K562 (cell line): Measurements from ENCODE around the gene LIF. TPM values are rescaled to one million over a fixed set of nuclear protein-coding genes. Genes with fewer than 3 reads are reported as not detected.

Experiments
- NR2C2 ChIP-seq, 2 experiments: fragments of 200-800 bp in 1 of 2; sonication (Bioruptor generic) in 1 of 2; sonication (generic) in 1 of 2; formaldehyde crosslinking in 1 of 2; IDR thresholded peaks; 2 replicates each; pipeline versions ENCODE4 v1.6.1 to v1.8.0; 2016 to 2022; ENCODE audit warnings: mild to moderate bottlenecking in 1 of 2, missing compliant biosample characterization in 1 of 2, missing genetic modification characterization in 1 of 2, missing genetic modification reagents in 1 of 2
- RCOR1 ChIP-seq, 2 experiments: IDR thresholded peaks; 2 replicates each; pipeline ENCODE4 v1.6.1; 2012; ENCODE audit warnings: low read depth in 2 of 2, low read length in 2 of 2, borderline replicate concordance in 1 of 2, improper control_type of control experiment in 1 of 2
- REST ChIP-seq, 2 experiments: fragments of 450-650 bp; formaldehyde crosslinking in 1 of 2; IDR thresholded peaks; 2 replicates each; pipeline versions ENCODE4 v1.4.0 to v1.6.1; 2014 to 2020; ENCODE audit warnings: mild to moderate bottlenecking in 2 of 2, borderline replicate concordance in 1 of 2, low read depth in 1 of 2
- polyA plus RNA-seq, 8 experiments: library from polyadenylated mRNA; depleted of rRNA in 4 of 8; stranded (reverse) in 5 of 8; unstranded in 3 of 8; fragments of >200 nt; fragmentation: Nextera tagmentation in 2 of 8; fragmentation: Illumina TruSeq in 1 of 8; extraction: Ambion mirVana in 2 of 8; extraction: Trizol in 1 of 8; gene quantifications; 2 replicates each; pipeline versions ENCODE4 v1.2.1 to v1.2.3, GENCODE V29; 2011 to 2014; ENCODE audit warnings: inconsistent platforms in 1 of 8, missing spikeins in 1 of 8
- total RNA-seq, 7 experiments: library from RNA; depleted of rRNA in 6 of 7; stranded (reverse); fragments of >200 nt in 6 of 7; fragmentation: Illumina TruSeq in 2 of 7; extraction: Trizol in 2 of 7; gene quantifications; 2 replicates each; pipeline versions ENCODE4 v1.2.1 to v1.2.3, GENCODE V29; 2011 to 2021; ENCODE audit warnings: low replicate concordance in 1 of 7
- TF ChIP-seq, protein P1 (sequence below), 2 experiments: IDR thresholded peaks; 2 replicates each; pipeline ENCODE4 v1.6.1; 2011; ENCODE audit warnings: borderline replicate concordance in 1 of 2, control low read depth in 1 of 2, low read depth in 1 of 2, low read length in 1 of 2, mild to moderate bottlenecking in 1 of 2, mixed read lengths in 1 of 2, moderate library complexity in 1 of 2; ENCODE audit not compliant: insufficient read depth in 1 of 2, insufficient read length in 1 of 2, poor library complexity in 1 of 2, severe bottlenecking in 1 of 2; ENCODE audit errors: extremely low read depth in 1 of 2
- TF ChIP-seq, protein P2 (sequence below): fragments of 250-450 bp; sonication (Bioruptor Pico); IDR thresholded peaks from 2 replicates; pipeline ENCODE4 v1.5.0; 2021; ENCODE audit warnings: mild to moderate bottlenecking, borderline replicate concordance

LIF gene
- total and polyA plus RNA-seq, 9 of the 15 experiments (the other 6 are each of a cell fraction or from before 2014, with no cell fraction given), result 0.05 to 0.39 (median 0.18) TPM; not detected in 3

DNA sequence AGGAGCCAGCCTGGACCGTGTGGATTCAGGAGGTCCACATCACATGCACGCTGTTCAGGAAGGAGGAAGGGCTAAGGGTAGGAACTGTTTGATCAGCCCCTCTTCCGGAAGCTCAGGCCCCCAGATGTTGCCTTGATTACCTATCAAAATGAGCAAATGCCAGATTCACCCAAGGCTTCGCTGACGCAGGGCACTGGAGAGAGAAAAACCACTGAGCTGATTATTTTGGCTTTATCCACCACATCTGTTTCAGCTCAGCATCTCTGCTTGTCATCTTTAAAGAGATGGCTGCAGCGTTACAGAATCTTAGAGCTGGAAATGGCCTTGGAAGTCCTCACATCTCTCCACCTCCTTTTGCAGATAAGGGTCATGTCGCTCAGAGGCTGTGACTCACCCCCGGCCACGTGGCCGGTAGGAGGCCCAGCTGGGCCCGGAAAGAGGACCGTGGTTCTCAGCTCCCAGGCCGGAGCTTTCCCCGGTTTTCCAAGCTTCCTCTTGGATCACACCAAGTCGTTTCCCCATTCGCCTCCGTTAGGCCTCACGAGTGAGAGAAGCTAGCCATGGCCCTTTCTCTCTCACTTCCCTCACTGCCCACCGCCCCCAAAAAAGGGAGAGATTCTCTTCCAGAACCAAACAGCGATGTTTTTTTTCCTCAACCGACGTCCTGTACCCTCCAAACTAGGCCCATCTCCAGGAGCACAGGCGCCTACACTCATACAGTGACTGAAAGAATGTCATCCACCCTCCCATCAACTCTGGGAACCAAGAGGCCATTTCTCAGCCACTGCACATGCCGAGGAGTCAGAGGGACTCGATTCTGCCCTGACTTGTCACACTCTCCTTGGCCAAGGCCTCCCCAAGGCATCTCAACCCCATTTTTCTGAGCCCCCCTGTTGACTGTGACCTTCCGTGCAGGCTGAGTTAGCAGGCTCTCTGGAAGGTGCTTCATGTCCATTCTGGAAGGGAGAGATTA lies 37.6 kb downstream of the LIF start (continued):
- TF ChIP-seq RCOR1 (IDR thresholded peaks at IDR 0.05; ENCODE audit: borderline replicate concordance in 1 of 2, low read depth in 2 of 2, low read length in 2 of 2) (peak in 1 of 2 experiments; percentile 84; a peak in 2 of 4 replicates), REST (IDR thresholded peaks at IDR 0.05; ENCODE audit: borderline replicate concordance) (peak; percentile 39; the same call in 1 of the 2 replicates), REST (CRISPR knock-in tag; IDR thresholded peaks at IDR 0.05; ENCODE audit: low read depth) (no peak), NR2C2 (CRISPR knock-in tag; IDR thresholded peaks at IDR 0.05) (no peak), NR2C2 (tag; IDR thresholded peaks at IDR 0.05) (peak; percentile 76)
- TF ChIP-seq, protein P1, sequence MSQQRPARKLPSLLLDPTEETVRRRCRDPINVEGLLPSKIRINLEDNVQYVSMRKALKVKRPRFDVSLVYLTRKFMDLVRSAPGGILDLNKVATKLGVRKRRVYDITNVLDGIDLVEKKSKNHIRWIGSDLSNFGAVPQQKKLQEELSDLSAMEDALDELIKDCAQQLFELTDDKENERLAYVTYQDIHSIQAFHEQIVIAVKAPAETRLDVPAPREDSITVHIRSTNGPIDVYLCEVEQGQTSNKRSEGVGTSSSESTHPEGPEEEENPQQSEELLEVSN (IDR thresholded peaks at IDR 0.05; ENCODE audit: borderline replicate concordance in 1 of 2, extremely low read depth in 1 of 2, insufficient read depth in 1 of 2, insufficient read length in 1 of 2, low read depth in 1 of 2, low read length in 1 of 2, poor library complexity in 1 of 2, severe bottlenecking in 1 of 2), result peak; percentile 82 to 90
- TF ChIP-seq, protein P2, sequence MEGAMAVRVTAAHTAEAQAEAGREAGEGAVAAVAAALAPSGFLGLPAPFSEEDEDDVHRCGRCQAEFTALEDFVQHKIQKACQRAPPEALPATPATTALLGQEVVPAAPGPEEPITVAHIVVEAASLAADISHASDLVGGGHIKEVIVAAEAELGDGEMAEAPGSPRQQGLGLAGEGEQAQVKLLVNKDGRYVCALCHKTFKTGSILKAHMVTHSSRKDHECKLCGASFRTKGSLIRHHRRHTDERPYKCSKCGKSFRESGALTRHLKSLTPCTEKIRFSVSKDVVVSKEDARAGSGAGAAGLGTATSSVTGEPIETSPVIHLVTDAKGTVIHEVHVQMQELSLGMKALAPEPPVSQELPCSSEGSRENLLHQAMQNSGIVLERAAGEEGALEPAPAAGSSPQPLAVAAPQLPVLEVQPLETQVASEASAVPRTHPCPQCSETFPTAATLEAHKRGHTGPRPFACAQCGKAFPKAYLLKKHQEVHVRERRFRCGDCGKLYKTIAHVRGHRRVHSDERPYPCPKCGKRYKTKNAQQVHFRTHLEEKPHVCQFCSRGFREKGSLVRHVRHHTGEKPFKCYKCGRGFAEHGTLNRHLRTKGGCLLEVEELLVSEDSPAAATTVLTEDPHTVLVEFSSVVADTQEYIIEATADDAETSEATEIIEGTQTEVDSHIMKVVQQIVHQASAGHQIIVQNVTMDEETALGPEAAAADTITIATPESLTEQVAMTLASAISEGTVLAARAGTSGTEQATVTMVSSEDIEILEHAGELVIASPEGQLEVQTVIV (CRISPR knock-in tag), result no peak
